Activated naive CD8-positive, alpha-beta T cell treated with anti-CD3 and anti-CD28 coated beads, Interleukin-2, amount 50 U/mL, for 16 hours (primary cell): ENCODE data around the gene ARHGEF28.

Experiments used
- DNase-seq: peaks from one replicate; pipeline ENCODE4 v3.0.0-alpha.2; 2020; ENCODE audit warnings: low read depth, low spot score

The ARHGEF28 gene

DNA sequence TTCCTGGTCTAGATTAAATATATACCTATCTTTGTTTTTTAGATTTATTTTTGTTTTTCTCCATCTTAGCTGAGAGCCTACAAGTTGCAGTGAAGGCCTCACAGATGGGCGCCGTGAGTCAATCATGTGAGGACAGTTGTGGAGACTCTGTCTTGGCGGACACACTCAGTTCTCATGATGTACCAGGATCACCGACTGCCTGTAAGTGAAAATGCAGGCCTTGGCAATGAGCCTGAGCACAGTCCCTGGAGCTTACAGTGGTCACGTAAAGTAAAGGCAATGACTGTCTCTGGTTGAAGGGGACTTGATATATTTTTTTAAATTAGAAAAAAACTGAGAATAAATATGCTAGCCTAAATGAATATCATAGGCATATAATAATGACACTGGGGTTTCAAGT is 271.9 kb downstream of the ARHGEF28 start:
- no peak for DNase-seq

DNA sequence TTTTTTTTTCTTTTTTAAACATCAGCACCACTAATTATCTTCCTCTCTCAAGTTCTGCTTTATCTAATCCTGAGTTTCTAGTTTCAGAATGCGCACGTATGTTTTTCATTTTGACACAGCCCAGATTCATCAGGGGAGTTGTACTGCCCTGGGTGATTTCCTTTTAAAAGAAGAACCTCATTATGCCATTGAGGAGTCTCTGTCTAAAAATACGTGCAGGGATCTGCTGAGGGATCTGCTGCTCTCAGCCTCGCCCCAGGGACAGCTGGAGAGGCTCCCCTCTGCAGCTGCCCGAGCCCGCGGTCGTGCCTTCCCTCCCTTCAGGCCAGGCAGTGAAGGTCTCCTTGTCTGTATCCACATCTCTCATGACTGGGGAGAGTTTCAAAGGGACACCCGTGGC is 273.1 kb downstream of the ARHGEF28 start:
- no peak for DNase-seq

DNA sequence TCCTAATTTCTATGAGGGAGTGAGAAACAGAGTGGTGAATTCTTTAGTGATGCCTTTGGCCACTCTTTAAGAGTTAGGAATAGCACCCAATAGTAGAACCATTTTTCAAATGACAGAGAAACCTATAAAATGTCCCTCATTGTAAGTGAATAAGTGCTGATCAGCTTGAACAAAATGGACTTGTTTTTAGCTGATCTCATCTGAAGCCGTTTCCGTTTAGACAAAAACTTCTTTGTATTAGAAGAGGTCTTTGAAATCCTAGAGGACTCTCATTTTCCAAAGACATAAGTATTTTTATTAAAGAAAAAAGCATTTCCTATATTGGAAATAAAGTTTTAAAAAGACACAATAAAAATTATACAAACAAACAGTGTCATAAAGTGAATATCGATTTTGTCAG is 273.9 kb downstream of the ARHGEF28 start:
- no peak for DNase-seq

DNA sequence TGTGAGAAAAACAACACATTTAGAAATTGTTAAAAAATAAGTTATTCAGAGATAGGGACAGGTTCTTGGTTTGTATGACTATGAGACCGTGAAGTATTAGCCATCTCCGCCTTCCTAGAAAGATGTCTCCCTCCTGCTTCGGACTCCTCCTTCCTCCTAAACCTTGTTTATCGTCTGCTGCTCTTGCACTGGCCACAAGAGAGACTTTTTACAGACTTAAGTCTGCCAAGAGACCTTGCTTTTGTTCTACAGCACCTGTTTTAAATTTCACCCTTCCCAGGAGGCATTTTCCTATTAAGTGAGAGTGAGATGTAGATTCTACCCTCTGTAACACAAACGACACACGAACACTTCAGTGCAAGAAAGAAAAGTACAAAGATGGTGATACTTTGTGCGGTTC is 274.6 kb downstream of the ARHGEF28 start:
- DNase-seq: no peak

DNA sequence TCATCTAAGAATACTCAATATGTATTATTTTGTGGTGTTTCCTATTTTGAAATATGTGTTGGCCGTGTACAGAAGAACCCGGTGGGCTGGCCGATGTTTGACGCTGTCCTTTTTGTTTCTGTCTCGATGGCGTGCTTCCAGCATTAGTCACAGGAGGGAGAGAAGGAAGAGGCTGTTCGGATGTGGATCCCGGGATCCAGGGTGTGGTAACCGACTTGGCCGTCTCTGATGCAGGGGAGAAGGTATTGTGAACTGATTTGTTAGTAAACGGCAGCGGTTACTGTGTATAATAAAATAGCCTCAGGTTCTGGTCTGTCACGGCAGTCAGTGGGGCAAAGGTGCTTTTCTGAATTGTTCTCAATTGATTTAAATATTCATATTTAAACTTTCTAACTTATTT is 275.0 kb downstream of the ARHGEF28 start:
- no peak for DNase-seq

DNA sequence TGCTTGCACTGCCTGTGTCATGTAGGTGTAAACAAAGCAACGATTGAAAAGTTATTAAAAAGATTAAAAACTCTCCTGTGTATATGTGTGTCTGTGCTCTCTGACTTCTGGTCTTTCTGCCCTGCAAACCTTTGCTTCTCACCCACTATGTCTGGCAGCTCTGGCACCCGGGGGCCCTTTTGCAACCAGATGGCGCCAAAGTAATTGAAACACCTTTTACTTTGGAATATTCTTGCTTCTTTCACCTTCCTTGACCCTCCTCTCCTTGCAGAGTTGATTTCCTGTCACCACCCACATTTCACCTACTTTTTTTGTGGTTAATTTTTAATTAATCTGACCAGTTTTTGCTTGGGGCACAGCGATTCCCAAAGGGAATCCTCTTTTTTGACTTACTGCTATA is 275.5 kb downstream of the ARHGEF28 start:
- no peak for DNase-seq

DNA sequence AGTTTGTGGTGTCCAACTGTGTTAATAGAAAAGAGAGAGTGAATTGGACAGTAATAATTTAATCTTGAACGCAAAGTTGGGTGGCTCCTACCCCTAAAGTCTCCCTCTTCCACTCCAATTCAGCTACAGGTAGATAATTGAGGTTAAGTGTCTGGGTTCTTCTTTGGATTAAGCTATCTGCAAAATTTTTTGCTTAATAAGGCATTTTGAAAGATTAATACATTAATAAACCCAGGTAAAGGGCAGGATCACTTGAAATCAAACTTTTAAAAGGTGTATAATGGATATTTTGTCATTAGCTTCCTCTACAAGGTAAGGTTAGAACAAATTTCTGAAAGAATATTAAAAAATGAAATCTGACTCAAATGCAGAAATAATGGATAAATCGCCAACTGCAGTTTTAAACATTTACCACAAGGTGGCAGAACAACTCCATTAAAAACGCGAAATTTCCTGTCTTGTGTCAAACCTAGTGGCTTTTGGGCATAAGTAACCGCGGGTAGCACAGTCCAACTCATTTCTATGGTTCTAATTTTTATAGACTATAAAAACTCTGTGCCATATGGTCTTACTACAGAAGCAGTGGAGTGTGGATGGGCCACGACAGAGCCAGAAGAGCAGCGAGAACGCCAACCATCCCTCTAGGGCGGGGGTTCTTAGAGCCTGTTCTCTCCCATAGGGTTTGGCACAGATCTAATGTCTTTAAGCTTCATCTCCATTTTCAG is 276.5 kb downstream of the ARHGEF28 start:
- DNase-seq: no peak

DNA sequence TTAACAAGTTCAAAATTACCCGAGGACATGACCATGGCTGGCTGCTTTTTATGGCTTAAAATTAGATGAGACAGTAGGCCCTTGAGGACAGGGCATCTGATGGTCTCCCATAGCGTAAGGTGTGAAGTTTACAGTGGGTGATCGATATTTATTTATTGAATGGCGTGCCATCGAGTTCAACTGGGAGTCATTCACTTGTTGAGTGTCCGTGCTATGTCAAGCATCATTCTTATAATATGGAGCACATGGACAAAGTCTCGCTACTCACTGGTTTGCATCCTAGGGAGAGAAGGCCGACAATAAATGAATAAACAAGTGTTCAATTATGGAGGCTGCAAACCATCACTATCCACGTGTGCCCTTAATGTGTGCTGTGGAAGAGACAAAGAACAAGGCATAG is 277.2 kb downstream of the ARHGEF28 start:
- no peak for DNase-seq

DNA sequence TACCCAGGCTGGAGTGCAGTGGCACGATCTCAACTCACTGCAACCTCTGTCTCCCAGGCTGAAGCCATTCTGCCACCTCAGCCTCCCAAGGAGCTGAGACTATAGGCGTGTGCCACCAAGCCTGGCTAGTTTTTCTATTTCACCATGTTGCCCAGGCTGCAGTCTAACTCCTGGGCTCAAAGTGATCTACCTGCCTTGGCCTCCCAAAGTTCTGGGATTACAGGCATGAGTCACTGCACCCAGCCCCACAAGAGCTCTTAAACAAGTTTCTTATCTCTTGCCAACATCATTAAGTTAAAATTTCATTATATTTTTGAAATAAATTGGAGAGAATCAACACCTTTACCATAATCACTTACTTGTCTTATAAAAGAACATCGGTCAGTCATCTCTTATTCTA is 280.3 kb downstream of the ARHGEF28 start:
- DNase-seq: no peak

DNA sequence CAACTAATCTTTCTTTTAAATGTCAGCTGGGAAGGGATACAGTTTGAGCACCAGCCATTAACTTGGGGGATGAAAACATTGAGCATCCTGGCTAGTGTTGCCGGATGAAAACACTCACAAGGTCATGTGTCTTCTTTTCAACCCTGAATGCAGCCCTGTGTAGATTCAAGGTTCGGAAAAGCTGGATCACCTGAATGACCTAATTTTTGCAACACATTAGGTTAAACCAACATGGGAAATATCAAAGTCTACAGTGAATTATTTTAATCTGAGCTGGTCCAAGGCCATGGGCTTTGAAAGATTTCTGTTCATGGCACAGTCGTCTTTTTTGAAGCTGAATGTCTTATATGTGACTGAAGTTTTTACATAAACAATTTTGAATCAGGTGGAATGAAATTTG is 281.2 kb downstream of the ARHGEF28 start:
- DNase-seq: no peak

DNA sequence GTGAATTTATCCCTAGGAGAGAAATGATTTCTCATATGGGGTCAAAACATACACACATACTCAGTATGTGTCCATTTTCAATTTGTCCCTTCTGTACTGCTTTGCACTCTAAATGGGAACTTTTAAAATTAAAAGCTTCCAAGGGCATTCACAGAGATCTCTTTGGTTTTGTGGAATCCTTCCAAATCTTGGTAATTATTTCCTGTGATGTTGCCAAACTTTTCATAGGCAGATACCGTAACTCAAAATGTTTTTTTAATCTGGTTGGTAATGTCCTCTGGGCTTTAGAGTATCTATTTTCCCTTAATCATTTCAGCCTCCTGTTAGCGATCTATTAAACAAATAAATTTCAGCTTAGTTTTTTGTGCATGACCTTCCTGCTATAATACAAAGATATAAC is 282.4 kb downstream of the ARHGEF28 start:
- no peak for DNase-seq

DNA sequence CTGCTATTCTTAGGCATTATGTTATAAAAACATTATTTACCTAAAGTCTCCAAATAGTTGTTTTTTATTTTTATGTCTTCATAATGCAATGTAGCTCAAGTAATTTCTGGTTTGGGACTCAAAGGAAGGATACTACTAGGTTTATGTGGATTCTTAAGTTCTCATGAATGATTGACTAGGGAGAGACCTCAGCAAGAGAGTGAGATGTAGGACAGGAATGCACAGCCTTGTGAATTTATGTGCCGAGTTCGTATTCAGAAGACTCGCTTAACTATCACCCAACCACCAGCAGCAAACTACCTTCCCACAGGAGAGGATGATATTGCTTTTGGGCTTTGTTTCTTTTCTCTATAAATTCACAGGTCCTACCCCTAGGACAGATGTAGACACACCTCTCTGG is 282.9 kb downstream of the ARHGEF28 start:
- DNase-seq: no peak

DNA sequence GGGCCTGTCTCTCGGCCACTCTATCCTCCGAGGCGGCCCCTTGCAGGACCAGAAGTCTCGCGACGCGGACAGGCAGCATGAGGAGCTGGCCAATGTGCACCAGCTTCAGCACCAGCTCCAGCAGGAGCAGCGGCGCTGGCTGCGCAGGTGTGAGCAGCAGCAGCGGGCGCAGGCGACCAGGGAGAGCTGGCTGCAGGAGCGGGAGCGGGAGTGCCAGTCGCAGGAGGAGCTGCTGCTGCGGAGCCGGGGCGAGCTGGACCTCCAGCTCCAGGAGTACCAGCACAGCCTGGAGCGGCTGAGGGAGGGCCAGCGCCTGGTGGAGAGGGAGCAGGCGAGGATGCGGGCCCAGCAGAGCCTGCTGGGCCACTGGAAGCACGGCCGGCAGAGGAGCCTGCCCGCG is 283.5 kb downstream of the ARHGEF28 start:
- DNase-seq: no peak

DNA sequence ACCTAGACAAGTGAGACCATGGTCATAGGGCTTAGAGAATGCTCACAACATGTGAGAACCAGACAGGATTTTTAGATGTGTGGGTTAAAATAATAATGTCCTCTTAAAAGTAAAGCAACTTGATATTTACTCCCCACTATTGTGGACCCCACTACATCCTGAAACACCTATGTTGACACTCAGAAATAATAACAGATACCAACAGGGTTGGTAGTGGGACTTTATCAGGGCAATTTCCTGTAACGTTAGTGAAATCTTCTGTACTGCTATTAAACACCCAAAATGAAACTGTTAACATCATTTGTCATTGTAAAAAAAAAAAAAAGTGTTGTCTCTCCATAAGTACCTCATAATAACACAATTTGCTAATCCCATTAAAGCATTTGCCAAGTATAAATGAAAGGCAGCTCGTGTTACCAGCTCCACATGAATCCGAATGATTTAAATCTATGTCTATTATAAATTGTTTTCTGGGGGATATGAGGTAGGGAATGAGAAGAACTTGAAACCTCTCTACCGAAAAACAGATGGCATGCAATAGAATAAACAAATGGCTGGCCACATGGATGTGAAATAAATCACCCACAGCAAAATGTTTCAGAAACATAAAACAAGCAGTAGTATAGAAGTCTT is 285.9 kb downstream of the ARHGEF28 start:
- DNase-seq: no peak

DNA sequence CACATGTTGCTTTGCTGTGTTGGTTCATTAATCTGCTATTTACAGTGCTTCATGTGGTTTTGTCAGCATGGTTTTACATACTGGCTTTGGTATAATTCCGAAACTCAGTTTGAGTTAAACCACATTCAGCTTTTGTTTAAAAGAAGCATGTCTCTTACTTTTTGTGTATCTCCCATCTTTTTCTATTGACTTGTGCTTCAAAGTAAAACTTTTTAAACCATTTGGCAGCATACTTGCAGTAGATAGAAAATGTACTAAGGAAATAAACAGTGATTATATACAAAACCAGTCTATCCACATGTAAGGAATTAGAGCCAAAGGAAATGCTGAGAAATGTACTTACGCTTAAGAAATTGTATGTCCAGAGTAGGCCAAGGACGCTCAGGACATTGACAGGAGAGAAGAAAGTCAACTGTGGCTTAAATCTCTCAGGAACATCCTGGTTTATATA is 286.9 kb downstream of the ARHGEF28 start:
- DNase-seq: no peak

DNA sequence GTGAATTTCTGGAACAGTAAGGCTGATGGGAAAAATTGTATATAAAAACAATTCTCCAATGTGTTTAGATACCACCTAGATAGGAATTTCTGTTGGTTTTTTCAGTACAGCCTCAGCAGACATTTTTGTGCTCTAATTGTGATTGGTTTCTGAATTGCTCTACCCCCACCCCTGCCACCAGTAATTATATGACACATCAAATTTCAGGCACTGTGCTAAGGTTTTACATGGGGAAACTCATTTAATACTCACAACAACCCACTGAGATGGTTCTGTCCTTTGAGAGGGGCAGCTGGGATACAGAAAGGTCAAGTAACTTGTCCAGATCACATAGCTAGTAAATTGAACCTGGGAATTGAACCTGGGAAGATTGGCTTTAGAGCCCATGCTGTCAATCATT is 288.0 kb downstream of the ARHGEF28 start:
- no peak for DNase-seq

DNA sequence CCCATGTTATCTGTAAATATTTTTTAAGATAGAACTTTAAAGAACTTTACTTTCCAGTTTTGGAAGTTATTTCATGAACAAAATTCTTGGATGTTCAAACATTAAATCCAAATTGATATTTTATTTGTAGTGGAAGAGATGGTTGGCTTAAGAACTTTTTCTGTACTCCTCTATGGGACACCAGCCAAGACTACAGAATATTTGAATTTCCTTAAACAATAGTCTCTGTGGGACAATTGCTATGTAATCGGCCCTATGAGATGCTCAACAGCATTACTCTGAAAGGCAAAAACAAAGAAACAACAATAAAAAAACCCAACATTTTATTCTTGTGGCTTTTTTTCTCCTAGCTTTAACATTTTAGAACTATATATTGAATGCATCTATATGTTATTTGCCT is 289.3 kb downstream of the ARHGEF28 start:
- no peak for DNase-seq

DNA sequence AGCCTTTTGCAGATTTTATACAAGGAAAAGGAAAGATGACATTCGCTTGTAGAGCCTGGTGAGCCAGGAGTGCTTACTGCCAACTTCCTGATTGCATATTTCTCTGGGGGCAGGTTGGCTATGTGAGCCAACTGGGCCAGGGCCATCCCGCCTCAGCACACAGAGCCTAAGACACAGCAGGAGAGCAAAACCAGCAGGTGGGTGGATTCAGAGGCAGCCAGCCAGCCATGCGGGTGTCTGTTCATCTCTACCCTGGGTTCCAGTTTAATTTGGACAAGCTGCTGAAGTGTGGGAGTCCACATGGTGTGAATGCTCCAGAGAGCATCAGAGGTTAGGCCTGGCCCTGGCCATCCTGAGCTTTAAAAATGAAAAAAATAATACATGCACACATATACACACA is 291.4 kb downstream of the ARHGEF28 start:
- DNase-seq: no peak

DNA sequence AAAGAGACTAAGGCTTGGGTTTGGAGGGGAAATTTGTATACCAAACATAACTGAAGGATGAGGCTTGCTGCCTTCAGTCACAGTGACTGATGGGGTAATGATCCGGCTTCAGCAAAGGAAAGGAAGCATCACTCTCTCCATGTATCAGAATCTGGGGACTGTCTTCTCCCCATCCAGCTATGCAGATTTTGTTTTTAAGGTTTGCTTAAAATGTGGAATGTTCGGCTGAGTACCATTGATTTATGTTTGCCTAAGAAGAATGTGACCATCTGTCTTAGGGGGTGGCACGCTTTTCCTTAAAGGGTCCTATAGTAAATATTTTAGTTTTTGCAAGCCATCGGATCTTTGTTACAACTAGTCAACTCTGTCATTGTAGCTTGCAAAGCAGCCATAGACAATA is 291.9 kb downstream of the ARHGEF28 start:
- no peak for DNase-seq

DNA sequence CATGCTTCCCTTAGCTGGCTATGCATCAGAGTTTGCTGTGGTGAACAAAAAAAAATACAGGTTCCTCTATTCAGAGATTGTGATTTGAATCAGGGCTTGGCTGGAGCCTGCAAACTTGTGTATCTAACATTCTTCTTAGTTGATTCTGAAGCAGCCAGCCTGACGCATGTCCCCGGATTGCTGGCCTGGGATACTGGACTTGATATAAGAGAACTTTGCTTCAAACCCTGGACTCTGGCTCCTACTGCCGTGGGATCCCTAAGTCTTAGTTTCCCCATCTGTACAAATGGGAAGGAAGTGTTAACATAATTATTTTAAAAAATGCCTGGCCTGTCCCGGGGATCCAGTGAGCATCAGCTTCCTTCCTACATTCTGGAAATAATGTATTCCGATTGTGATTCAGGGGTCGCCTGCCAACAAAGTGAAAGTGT is 292.8 kb downstream of the ARHGEF28 start:
- no peak for DNase-seq

DNA sequence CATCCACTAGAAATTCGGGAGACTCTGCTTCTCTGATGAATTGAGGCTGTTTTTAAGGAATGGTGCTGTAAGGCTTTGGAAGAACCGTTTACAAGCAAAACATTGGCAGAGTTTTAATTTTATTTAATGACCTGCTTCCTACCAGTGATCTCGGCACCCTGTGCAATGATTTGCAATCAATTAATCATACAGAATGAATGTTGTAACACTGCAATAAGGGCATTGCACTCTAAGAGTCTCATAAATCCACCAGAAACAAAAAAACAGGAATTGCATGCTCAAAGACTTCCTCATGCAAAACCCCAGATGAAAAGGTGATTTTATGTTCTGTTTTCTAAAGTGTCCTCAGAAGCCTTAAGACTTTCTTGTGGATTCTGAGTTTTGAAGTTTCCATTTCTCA is 295.7 kb downstream of the ARHGEF28 start:
- DNase-seq: no peak

DNA sequence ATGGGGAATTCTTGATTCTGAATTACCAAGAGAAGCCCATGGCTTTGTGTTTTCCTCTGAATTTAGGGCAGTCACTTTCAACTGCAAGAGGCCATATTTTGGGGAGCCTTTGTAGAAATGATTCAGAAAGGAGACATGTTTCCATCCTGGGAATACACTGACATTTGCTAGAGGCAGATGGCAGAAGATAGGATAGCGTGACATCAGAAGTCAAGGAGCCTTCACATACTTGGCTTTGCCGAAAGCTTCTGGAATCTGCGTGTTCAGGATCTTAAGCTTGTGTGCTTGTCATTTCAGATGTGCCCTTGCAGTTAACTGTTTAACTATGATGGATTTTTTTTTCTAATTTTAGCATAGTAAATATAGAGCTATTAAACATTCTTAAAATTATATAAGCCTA is 296.2 kb downstream of the ARHGEF28 start:
- no peak for DNase-seq

DNA sequence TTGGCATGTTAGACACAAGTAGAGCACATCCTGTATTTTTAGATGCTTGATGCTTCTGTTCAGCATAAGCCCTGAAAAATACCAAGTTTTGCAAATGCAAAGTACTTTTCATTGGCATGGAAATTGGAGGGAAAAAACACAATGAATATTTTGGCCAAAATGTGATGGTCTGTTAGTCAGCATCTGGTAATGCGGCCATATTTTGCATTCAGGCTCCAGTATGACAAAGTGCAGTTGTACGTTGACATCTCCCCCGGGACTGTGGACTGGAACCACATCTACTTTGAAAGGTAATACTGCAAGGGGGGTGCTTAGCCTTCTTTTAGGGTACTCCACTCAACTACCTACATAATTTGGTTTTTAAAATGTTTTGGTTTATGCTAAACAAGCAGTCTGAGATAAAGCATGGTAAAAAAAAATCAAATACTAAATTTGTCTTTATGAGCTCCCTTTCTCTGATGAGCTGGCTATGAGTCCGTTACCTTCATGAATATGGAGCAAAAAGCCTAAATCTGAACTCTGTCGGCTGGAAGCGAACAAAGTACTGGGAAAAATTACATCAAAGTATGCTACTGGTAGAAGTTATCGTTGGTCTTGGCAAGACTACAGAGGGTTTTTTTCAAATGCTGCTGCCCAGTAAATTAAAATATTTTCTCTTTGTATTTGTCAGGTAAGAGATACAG is 297.0 kb downstream of the ARHGEF28 start:
- DNase-seq: no peak
